Mesenchymal stem cell (in vitro differentiated cells and primary cell): ENCODE results near the gene HAP1.

Experiments
- DNase-seq: peaks from one replicate; pipeline ENCODE4 v3.0.0-alpha.2; 2013
- H2AFZ ChIP-seq: one replicate; pipeline ENCODE4 v1.6.1; 2013; ENCODE audit warnings: low read depth, mild to moderate bottlenecking, control low read depth, inconsistent platforms, low read length, moderate library complexity
- H2AK5ac ChIP-seq: 2 replicates; pipeline ENCODE4 v1.6.1; 2013; ENCODE audit warnings: low read length, moderate library complexity, mild to moderate bottlenecking, inconsistent platforms; ENCODE audit not compliant: severe bottlenecking
- H2BK120ac ChIP-seq: one replicate; pipeline ENCODE4 v1.6.1; 2013; ENCODE audit warnings: low read depth, mild to moderate bottlenecking, inconsistent platforms, low read length, moderate library complexity
- H2BK12ac ChIP-seq, 2 experiments: one replicate each; pipeline ENCODE4 v1.6.1; 2013; ENCODE audit warnings: inconsistent platforms in 2 of 2, low read length in 2 of 2, mild to moderate bottlenecking in 2 of 2, moderate library complexity in 2 of 2, control low read depth in 1 of 2
- H2BK15ac ChIP-seq: one replicate; pipeline ENCODE4 v1.6.1; 2013; ENCODE audit warnings: mild to moderate bottlenecking, low read depth, inconsistent platforms; ENCODE audit not compliant: poor library complexity, severe bottlenecking
- H2BK5ac ChIP-seq: 2 replicates; pipeline ENCODE4 v1.6.1; 2013; ENCODE audit warnings: low read depth, mild to moderate bottlenecking, low read length, control low read depth, inconsistent platforms; ENCODE audit not compliant: poor library complexity, severe bottlenecking
- H3K14ac ChIP-seq, 2 experiments: one replicate each; pipeline ENCODE4 v1.6.1; 2013; ENCODE audit warnings: inconsistent platforms in 2 of 2, low read length in 2 of 2, control low read depth in 1 of 2, mild to moderate bottlenecking in 1 of 2, moderate library complexity in 1 of 2
- H3K18ac ChIP-seq, 2 experiments: one replicate each; pipeline ENCODE4 v1.6.1; 2013; ENCODE audit warnings: inconsistent platforms in 2 of 2, low read length in 2 of 2, control low read depth in 1 of 2, low read depth in 1 of 2, mild to moderate bottlenecking in 1 of 2
- H3K23ac ChIP-seq, 2 experiments: one replicate each; pipeline ENCODE4 v1.6.1; 2013; ENCODE audit warnings: inconsistent platforms in 2 of 2, low read length in 2 of 2, mild to moderate bottlenecking in 2 of 2, moderate library complexity in 2 of 2, control low read depth in 1 of 2
- H3K27ac ChIP-seq: 2 replicates; pipeline ENCODE4 v1.5.1; 2013; ENCODE audit warnings: mild to moderate bottlenecking, moderate library complexity, low read length, control low read depth, inconsistent platforms; ENCODE audit not compliant: poor library complexity, severe bottlenecking
- H3K27me3 ChIP-seq, 2 experiments: 2 replicates each; pipeline versions ENCODE4 v1.6.1 to v1.7.0; 2013; ENCODE audit warnings: low read length in 2 of 2, mild to moderate bottlenecking in 2 of 2, moderate library complexity in 2 of 2, control low read depth in 1 of 2, inconsistent platforms in 1 of 2; ENCODE audit not compliant: control insufficient read depth in 1 of 2, insufficient read depth in 1 of 2
- H3K36me3 ChIP-seq, 2 experiments: 2 replicates each; pipeline versions ENCODE4 v1.6.1 to v1.7.0; 2013; ENCODE audit warnings: low read length in 2 of 2, control low read depth in 1 of 2, inconsistent platforms in 1 of 2, low read depth in 1 of 2, mild to moderate bottlenecking in 1 of 2; ENCODE audit not compliant: insufficient read depth in 2 of 2, control insufficient read depth in 1 of 2
- H3K4ac ChIP-seq, 2 experiments: one replicate each; pipeline ENCODE4 v1.6.1; 2013; ENCODE audit warnings: inconsistent platforms in 2 of 2, low read length in 2 of 2, mild to moderate bottlenecking in 2 of 2, moderate library complexity in 2 of 2, control low read depth in 1 of 2, low read depth in 1 of 2
- H3K4me1 ChIP-seq: 2 replicates; pipeline ENCODE4 v1.6.1; 2013; ENCODE audit warnings: low read depth, low read length, control low read depth; ENCODE audit not compliant: control insufficient read depth, insufficient read depth
- H3K4me2 ChIP-seq: 2 replicates; pipeline ENCODE4 v1.6.1; 2013; ENCODE audit warnings: low read length, mild to moderate bottlenecking, inconsistent platforms; ENCODE audit not compliant: poor library complexity, severe bottlenecking
- H3K4me3 ChIP-seq, 2 experiments: 2 replicates each; pipeline versions ENCODE4 v1.5.1 to v1.7.0; 2013; ENCODE audit warnings: low read length in 2 of 2, mild to moderate bottlenecking in 2 of 2, control low read depth in 1 of 2, low read depth in 1 of 2; ENCODE audit not compliant: insufficient read depth in 1 of 2
- H3K79me1 ChIP-seq: replicated peaks from 2 replicates; pipeline ENCODE4 v1.6.1; 2013; ENCODE audit warnings: mild to moderate bottlenecking, control low read depth, low read length, inconsistent platforms; ENCODE audit not compliant: poor library complexity, severe bottlenecking
- H3K9ac ChIP-seq: 2 replicates; pipeline ENCODE4 v1.7.0; 2013; ENCODE audit warnings: mild to moderate bottlenecking, low read length, moderate library complexity
- H3K9me3 ChIP-seq: 2 replicates; pipeline ENCODE4 v1.7.0; 2013; ENCODE audit warnings: mild to moderate bottlenecking, low read length; ENCODE audit not compliant: control insufficient read depth
- H4K8ac ChIP-seq: one replicate; pipeline ENCODE4 v1.6.1; 2013; ENCODE audit warnings: inconsistent platforms, mild to moderate bottlenecking, low read length, moderate library complexity
- H4K91ac ChIP-seq: one replicate; pipeline ENCODE4 v1.6.1; 2013; ENCODE audit warnings: mild to moderate bottlenecking, low read length, inconsistent platforms
- WGBS: methylation state at CpG from one replicate; pipeline ENCODE4 v1.1.7; 2013; ENCODE audit warnings: mixed read lengths; 5-methylcytosine and 5-hydroxymethylcytosine counted together

HAP1 gene

GRCh38 chr17:41775394-41776226 is 41.2 kb upstream of the HAP1 start:
- WGBS: 90% methylated on average over 12 of the region's 12 CpGs
- peak overlapping the region; percentile 67 for H4K8ac ChIP-seq
- H2BK12ac ChIP-seq: peak overlapping the region in 1 of 2 experiments; percentile 97
- H3K27me3 ChIP-seq: peaks cover 0 to 13% of the 10 kb centered on the region in 2 experiments
- peak overlapping the region; percentile 57 for H4K91ac ChIP-seq
- no peak for DNase-seq
- no peak overlapping the region for H2AFZ ChIP-seq
- H3K18ac ChIP-seq: peak overlapping the region; percentile 35 to 87
- H2BK5ac ChIP-seq: peak overlapping the region; percentile 93
- no peak overlapping the region for H3K4me2 ChIP-seq
- H2BK15ac ChIP-seq: no peak overlapping the region
- H3K9ac ChIP-seq: no peak overlapping the region
- H3K4me3 ChIP-seq: no peak overlapping the region
- peak overlapping the region; percentile 60 for H3K4ac ChIP-seq
- H3K4me1 ChIP-seq: peaks cover 70% of the 10 kb centered on the region
- H3K23ac ChIP-seq: no peak overlapping the region
- peak overlapping the region in 1 of 2 experiments; percentile 66 for H3K14ac ChIP-seq
- H3K36me3 ChIP-seq: peaks cover 0 to 60% of the 10 kb centered on the region in 2 experiments
- no peak overlapping the region for H2BK120ac ChIP-seq
- H3K79me1 ChIP-seq: peaks cover 10% of the 10 kb centered on the region
- H2AK5ac ChIP-seq: peak overlapping the region; percentile 92
- peak overlapping the region; percentile 95 for H3K27ac ChIP-seq
- H3K9me3 ChIP-seq: no peaks in the 10 kb centered on the region

- Histone ChIP-seq H2BK15ac (peak overlapping the region; percentile 86), H2AK5ac (peak overlapping the region; percentile 96), H3K27ac (peak overlapping the region; percentile 92), H2BK12ac (peak overlapping the region in 1 of 2 experiments; percentile 69), H4K91ac (peak overlapping the region; percentile 75), H3K9ac (no peak overlapping the region), H3K4me3 (no peak overlapping the region), H3K27me3 (peaks cover 0 to 13% of the 10 kb centered on the region in 2 experiments), H3K9me3 (no peaks in the 10 kb centered on the region), H3K18ac (peak overlapping the region; percentile 63 to 75), H3K23ac (no peak overlapping the region), H3K36me3 (peaks cover 0 to 72% of the 10 kb centered on the region in 2 experiments), H2AFZ (no peak overlapping the region), H3K4me1 (peaks cover 71% of the 10 kb centered on the region), H3K4me2 (peak overlapping the region; percentile 17), H4K8ac (no peak overlapping the region), H2BK5ac (peak overlapping the region; percentile 71), H2BK120ac (peak overlapping the region; percentile 73), H3K79me1 (peaks cover 23% of the 10 kb centered on the region), H3K14ac (peak overlapping the region in 1 of 2 experiments; percentile 74), H3K4ac (peak overlapping the region; percentile 9)
- DNase-seq: peak; percentile 77
- WGBS: 34% methylated on average over 4 of the region's 8 CpGs
Measured at GRCh38 chr17:41773731-41774193, 39.3 kb upstream of the HAP1 start.

GRCh38 chr17:41773190-41773588 is 38.7 kb upstream of the HAP1 start:
- WGBS: 11% methylated on average over 11 of the region's 12 CpGs
- H2BK120ac ChIP-seq: peak overlapping the region; percentile 73
- peak; percentile 95 for DNase-seq
- H3K4me2 ChIP-seq: peak overlapping the region; percentile 31
- peak overlapping the region; percentile 50 to 86 for H3K18ac ChIP-seq
- H3K23ac ChIP-seq: peak overlapping the region in 1 of 2 experiments; percentile 23
- no peaks in the 10 kb centered on the region for H3K9me3 ChIP-seq
- H4K91ac ChIP-seq: peak overlapping the region; percentile 48
- H3K4me3 ChIP-seq: no peak overlapping the region
- peak overlapping the region; percentile 5 to 74 for H3K4ac ChIP-seq
- H2AK5ac ChIP-seq: peak overlapping the region; percentile 97
- H3K9ac ChIP-seq: no peak overlapping the region
- H3K27me3 ChIP-seq: peaks cover 0 to 13% of the 10 kb centered on the region in 2 experiments
- peak overlapping the region in 1 of 2 experiments; percentile 87 for H2BK12ac ChIP-seq
- H3K27ac ChIP-seq: peak overlapping the region; percentile 92
- H2BK5ac ChIP-seq: peak overlapping the region; percentile 83
- H4K8ac ChIP-seq: peak overlapping the region; percentile 59
- H2BK15ac ChIP-seq: no peak overlapping the region
- peaks cover 68% of the 10 kb centered on the region for H3K4me1 ChIP-seq
- peaks cover 24% of the 10 kb centered on the region for H3K79me1 ChIP-seq
- H2AFZ ChIP-seq: no peak overlapping the region
- peaks cover 0 to 77% of the 10 kb centered on the region in 2 experiments for H3K36me3 ChIP-seq
- peak overlapping the region in 1 of 2 experiments; percentile 68 for H3K14ac ChIP-seq

GRCh38 chr17:41772586-41773189 is 38.2 kb upstream of the HAP1 start:
- H2BK120ac ChIP-seq: no peak overlapping the region
- peak overlapping the region in 1 of 2 experiments; percentile 23 for H3K23ac ChIP-seq
- no peaks in the 10 kb centered on the region for H3K9me3 ChIP-seq
- H3K79me1 ChIP-seq: peaks cover 25% of the 10 kb centered on the region
- H3K4me2 ChIP-seq: peak overlapping the region; percentile 31
- peak overlapping the region; percentile 97 for H2AK5ac ChIP-seq
- peaks cover 0 to 13% of the 10 kb centered on the region in 2 experiments for H3K27me3 ChIP-seq
- no peak for DNase-seq
- H3K4me3 ChIP-seq: no peak overlapping the region
- peak overlapping the region; percentile 59 for H4K8ac ChIP-seq
- WGBS: 92% methylated on average over 19 of the region's 19 CpGs
- H3K14ac ChIP-seq: peak overlapping the region in 1 of 2 experiments; percentile 68
- no peak overlapping the region for H2AFZ ChIP-seq
- peak overlapping the region; percentile 14 to 87 for H2BK12ac ChIP-seq
- peak overlapping the region; percentile 83 for H2BK5ac ChIP-seq
- peak overlapping the region; percentile 50 to 86 for H3K18ac ChIP-seq
- H3K4me1 ChIP-seq: peaks cover 63% of the 10 kb centered on the region
- peak overlapping the region; percentile 92 for H3K27ac ChIP-seq
- peak overlapping the region; percentile 5 to 74 for H3K4ac ChIP-seq
- no peak overlapping the region for H2BK15ac ChIP-seq
- no peak overlapping the region for H3K9ac ChIP-seq
- peaks cover 0 to 82% of the 10 kb centered on the region in 2 experiments for H3K36me3 ChIP-seq
- peak overlapping the region; percentile 48 for H4K91ac ChIP-seq
